HG03469 (cell line): ENCODE measurements around the gene B3GALT6.

ENCODE experiments used
- ATAC-seq: cut with Tn5 transposase; IDR thresholded peaks from one replicate; pipeline ENCODE4 v1.9.1; 2021; ENCODE audit warnings: mild to moderate bottlenecking, moderate library complexity, moderate number of reproducible peaks; ENCODE audit not compliant: unreplicated experiment

The B3GALT6 gene

DNA sequence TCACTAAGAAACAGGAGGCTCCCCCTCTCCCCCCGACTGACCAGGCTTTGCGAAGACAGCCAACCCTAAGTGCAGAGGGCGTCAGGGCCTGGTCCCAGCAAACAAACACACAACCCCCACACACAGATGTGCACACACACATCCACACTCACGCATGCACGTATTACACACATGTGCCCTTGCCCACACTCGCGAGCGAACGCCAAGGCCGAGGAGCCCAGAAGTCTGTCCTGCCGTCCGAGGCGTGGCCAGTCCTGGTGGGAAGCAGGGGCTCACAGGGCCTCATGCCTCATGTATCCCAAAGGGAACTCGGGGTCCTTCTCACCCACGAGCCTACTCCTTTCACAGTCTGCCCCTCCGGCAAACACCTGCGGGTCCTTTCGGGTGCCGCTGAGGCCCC is 2.3 kb upstream of the B3GALT6 start:
- ATAC-seq, result no peak

DNA sequence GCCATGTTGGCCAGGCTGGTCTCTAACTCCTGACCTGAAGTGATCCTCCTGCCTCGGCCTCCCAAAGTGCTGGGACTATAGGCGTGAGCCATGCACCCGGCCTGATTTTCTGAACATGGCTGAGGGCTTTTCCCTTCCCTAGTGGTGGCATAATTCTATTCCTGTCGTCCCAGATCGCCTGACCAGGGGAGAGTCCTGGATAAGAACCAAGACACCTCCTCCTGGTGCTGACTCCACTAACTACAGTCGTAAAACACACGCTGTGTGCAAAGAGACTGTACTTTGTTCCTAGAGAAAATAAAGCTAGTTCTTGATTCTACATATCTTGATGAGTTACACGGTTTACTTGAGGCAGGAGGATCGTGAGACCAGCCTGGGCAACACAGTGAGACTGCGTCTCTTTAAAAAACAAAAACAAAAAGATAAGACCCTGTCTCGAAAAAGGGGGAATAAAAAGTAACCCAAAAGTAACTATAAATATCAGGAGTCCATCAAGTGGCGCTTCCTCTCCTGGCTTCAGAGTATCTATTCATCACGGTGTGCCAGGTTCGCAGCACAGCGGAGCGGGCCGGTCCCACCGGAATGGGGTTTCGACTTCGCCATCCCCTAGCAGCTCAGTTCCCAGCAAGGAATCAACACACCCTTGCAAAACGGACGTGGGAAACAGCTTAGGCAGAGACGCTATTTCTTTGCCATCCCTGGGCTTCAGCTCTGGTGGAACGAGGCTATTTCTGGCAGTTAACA is 1.2 kb upstream of the B3GALT6 start:
- ATAC-seq, result no peak

DNA sequence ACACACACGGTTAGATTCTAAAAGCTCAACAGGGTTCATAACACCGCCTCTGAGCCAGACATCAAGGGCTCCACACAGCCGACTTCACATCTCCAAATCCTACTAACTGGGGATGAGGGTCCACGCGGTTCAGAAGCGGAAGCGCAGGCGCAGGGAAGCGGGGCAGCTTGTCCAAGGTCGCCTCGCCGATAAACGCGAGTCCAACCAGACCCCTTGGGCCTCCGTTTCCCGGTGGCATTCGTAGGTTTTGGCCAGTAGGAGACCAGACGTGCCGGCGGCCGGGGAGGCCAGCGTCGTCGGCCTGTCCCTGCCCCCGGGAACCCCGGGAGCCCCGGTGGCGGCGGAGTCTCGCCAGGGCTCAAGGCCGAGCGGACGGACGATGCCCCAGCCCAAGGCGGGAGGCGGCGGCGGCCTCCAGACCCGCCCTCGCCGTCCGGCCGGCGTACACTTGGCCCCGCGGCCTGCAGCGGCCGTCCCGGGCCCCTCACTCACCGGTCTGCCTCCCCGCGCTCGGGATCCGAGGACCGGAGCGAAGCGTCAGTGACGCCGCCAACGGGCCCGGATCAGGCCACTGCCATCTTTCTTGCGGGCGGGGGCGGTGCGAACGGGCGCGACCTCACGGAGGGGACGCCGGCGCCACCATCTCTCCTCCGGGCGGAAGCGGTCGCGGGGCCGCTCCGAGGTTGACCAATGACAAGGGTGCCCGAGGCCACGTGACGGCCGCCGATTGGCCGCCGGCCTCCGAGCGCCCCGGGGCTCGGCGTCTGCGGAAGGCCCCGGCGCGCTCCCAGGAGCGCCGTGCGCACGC is 433 bp upstream of the B3GALT6 start, which contains the start of gene SDF4:
Gene SDF4 (minus strand): TSS at position 602 of the 808 bp plus-strand sequence. CDS start 3,229 bp downstream, outside the sequence.
- ATAC-seq, result peak; percentile 83

DNA sequence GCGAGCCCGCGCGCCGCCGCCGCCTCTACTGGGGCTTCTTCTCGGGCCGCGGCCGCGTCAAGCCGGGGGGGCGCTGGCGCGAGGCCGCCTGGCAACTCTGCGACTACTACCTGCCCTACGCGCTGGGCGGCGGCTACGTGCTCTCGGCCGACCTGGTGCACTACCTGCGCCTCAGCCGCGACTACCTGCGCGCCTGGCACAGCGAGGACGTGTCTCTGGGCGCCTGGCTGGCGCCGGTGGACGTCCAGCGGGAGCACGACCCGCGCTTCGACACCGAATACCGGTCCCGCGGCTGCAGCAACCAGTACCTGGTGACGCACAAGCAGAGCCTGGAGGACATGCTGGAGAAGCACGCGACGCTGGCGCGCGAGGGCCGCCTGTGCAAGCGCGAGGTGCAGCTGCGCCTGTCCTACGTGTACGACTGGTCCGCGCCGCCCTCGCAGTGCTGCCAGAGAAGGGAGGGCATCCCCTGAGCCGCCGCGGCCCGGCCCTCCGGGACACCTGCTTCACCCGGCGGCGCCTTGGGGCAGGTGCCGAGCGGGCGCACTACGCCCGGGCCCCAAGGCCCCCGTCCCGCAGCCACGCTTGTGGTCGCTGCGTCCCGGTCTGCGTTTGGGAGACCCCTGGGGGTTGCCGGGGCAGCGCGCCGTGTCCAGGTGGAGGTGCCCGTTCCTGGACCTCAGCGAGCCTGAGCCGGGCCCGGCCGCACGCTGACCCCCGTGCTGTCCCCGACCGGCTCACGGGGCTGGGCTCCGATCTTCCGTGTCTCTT is 944 bp downstream of the B3GALT6 start:
- no peak for ATAC-seq

DNA sequence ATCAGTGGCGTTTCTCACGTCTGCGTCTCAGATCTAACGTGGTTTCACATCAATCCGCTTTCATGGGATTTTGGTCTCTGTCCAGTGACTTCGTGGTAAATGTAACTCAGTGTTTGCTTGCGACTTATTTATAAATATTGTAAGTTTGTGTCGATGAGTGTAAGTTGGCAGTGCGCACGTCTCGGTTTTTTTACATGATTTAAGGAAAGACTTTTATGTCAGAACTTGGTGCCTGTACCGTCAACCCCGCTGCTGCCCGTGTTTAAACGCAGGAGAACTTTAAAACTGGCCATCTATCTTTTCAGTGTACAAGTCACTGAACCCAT is 1.5 kb downstream of the B3GALT6 start:
- ATAC-seq, result no peak

DNA sequence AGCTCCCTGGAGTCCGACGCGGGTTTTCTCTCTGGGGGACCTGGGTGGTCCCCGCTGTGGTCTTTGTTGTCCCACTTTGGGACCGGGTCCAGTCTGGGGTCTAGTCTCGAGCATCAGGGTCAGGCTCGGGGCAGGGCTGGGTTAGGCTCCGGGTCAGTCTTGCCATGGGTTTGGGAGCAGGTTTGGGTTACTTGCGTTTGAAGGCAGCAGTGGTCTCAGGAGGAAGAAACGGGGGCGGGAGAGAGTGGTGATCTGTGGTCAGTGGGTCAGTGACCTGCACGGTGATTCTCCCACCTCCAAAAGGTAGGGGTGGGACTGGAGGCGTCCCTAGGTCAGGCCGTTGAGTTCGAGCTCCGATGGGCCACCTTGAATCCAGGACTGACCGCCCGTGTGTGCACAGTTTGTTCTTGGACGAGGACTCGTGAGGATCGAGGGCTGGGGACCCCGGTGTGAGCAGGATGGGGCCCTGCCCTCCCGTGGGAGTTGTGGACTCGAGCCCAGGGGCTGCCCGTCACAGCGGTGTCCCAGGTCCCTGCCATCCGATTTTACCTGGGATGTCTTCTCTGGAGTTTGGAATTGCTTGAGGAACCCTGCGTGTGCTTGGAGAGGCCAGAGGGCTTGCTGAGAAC is 2.3 kb downstream of the B3GALT6 start:
- ATAC-seq, result no peak

DNA sequence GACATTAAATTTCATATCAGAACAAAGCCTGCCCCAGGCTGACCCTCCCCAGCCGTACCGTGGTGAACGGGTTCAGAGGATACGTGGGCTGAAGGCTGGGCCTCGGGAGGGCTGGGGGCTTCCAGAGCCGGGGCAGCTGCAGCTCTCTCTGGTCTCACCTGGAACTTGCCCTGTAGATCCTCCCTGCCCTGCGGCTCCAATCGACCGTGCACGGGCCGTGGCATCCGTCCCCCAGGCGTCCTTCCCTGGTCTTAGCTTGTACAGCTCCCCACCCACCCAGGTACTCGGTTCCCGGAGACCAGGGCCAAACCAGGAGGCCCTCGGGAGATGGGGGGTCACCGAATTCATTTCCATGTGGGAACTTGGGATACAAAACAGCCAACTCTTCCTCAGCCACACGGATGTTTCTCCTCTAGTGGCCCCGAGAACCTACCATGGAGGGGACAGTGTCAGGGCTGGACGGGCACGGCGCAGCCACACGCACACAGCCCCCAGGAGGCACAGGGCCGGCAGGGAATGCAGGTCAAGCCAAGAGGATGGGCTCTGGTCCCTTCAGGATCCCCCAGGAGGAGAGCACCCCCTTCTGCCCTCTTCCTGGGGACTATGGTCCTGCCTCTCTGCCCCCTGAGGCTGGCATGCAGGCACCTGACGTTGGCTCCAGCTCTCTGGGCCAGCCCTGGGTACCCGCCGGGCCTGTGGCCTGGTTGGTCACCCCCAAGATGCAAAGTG is 3.1 kb downstream of the B3GALT6 start:
- ATAC-seq, result no peak

DNA sequence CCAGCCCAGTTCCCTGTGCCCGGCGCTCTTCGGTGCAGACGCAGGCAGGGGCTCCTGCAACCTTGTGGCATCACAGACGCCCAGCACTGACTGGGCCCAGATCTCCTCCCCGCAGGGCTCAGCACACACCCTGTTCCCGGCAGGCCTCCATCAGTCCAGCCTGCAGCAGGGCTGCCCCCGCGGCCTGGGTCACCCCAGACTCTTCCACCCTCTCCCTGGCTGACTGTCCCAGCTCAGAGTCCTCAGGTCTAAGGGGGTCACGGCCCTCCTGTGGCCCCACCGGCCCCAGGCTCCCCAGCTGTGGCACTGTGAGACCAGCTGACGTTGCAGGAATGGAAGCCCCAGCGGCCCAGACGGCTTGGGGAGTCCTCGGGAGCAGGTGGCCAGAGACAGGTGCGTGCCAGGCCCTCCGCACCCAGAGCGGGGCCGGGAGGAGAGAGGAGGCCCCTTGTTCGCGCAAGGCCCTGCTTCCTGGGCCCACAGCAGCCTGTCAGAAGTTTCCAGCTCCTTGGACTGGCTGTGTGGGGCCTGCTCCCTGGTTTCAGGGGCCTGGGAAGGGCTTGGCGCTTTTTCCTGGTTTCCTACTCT is 4.2 kb downstream of the B3GALT6 start:
- ATAC-seq, result no peak

DNA sequence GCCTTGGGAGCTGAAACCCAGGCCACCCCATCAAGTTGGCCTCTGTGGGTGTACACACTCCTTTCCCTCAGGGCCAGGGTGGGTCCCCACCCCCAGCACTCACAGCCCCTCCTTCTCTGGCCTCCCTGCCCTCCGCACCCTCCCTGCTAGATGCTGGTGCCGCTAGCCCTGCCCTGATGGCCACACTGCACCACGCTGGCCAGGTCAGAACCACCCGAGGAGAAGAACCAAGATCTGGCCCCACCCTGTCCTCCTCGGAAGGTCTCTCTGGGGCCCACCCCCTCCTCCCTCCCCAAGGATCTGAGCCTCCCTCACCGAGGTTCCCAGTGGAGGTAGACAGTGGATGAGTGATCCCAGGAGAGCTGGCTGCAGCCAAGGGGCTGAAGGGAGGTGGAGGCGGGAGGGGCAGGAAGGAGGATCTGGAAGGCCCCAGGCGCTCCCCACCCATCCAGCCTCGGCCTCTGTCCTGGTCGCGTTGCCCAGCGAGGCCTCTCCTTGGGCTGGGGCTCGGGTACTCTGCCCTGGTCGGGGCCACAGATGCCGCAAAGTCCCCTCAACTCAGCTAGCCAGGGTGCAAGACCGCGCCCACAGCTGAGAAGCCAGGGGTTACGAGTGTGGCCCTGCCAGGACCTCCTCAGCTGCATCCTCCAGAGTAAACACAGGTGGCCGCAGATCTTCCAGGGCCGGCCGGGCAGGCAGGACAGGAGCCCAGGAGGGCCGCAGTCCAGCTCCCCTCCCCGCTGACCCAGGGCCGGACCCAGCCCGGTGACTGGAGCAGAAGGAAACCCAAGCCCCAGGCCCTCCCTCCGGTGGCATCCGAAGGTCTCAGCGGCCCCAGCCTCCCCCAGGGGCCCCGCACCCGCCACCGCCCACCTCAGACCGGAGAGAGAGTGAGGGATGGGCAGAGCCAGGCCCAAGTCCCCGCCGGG is 5.2 kb downstream of the B3GALT6 start:
- no peak for ATAC-seq

DNA sequence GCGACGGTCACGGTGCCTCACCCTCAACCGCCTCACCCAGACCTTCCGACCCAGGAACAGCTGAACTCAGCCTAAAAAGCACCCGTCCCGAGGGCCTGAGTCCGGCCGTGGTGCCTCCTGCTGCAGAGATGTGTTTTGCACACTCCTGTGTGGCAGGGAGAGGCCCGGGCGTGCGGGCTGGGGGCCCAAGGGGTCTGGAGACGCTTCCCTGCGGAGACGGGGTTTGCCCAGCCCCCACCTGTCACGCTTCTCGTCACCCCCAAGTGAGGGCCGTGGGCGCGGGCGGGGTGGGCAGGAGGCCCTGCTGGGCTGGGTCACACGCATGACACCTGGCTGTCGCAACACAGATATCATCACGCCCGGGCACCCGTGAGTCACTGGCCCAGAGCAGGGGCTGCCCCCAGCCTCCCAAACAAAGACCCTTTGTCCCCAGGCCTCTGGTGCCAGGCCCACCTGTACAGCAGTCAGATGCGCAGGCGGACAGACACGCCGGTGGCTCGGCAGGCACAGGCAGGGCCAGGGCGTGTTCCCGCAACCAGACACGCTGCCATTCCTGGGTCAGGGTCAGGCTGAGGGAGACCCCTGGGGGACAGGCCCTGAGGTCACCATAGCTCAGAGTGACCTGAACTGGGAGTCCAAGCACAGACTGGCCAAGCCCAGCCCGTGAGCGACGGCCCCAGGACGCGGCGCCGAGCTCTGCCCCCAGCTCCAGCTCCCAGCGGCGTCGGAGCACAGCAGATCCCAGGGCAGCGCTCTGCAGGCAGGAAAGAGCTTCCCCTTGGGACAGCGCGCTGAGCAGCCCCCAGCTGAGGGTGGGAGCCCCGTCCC is 6.1 kb downstream of the B3GALT6 start:
- ATAC-seq, result no peak

DNA sequence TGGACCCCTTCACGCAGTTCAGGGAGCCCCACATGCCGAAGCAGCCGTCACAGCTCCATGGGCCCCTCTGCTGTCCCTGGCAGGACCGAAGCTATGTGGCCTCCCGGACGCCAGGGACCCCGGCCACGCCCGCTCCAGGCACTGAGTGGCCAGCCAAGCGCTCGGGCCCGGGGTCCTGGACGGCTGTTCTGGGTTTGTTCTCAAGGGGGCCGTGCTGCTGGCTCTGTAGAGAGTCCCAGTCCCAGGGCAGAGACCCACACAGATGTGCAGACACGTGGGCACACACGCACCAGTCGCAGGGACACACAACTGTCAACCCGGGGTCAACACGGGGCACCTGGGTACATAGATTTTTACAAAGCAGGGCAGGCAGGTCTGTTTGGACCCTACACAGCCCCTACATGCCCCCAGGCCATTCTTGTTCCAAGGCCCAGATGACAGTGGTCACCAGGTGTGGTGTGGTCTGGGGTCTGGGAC is 6.7 kb downstream of the B3GALT6 start:
- no peak for ATAC-seq

DNA sequence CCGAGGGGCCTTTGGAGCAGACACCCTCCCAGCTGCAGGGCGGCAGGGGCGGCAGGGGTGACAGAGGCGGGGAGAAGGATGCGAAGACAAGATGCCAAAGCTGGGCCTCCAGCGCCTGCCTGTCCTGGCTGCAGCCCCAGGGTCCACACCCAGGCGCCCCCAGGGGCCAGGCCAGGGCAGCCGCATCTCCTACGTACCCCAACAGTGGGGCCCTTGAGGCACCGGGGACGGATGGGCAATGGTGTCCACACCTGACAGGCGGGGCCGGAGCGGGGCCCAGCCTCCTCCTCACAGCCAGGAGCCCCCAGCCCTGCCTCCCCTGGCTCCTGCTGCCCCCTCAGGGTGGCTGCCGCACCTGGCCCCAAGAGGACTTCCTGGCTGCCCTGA is 7.2 kb downstream of the B3GALT6 start:
- ATAC-seq, result no peak

DNA sequence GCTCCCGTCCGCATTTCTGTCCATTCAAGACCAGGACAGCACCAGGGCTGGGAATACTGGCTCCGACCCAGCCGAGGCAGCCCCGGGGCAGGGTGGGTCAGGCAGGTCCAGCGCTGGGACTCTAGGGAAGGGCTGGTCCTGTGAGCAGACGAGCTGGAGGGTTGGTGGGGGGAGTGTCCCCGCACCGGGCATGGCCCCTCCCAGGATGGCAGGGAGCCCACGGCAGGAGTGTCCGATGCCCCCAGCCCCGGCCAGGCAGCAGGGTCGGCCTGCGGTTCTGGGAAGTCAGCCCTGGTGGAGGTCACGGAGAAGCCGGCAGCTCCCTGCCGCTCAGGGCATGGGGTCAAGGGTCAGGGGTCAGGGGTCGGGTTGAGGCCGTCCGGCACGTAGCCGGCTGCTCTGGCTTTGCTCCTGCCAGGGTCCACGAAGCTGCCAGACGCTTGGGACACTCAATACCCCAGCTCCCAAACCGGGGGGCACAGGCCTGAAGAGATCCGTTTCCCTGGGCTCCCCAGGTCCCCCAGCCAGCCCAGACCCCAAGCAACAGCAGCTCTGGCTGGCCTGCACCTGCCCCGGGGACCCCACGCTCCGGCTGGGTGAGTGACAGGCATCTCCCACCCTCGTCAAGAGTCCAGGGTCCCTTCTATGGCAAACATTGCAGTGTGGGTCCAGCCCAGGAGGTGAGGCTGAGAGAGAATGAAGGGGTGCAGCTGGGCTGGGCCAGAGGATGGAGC is 7.7 kb downstream of the B3GALT6 start:
- ATAC-seq, result no peak

DNA sequence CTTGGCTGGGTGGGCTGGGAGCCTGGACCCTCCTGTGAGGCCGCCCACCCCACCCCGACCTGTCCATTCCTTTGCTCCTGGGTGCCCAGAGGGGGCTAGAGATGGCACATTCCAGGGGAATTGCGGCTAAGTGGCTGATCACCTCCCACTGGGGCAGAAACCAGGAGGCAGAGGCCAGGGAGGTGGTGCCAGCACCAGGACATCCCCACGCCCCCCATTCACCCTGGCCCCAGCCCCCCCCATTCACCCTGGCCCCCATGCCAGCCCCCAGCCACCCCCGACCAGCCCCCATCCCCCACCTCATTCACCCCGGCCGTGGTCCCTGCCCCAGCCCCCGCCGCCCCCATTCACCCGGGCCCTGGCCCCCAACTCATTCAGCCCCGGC is 8.3 kb downstream of the B3GALT6 start:
- no peak for ATAC-seq

DNA sequence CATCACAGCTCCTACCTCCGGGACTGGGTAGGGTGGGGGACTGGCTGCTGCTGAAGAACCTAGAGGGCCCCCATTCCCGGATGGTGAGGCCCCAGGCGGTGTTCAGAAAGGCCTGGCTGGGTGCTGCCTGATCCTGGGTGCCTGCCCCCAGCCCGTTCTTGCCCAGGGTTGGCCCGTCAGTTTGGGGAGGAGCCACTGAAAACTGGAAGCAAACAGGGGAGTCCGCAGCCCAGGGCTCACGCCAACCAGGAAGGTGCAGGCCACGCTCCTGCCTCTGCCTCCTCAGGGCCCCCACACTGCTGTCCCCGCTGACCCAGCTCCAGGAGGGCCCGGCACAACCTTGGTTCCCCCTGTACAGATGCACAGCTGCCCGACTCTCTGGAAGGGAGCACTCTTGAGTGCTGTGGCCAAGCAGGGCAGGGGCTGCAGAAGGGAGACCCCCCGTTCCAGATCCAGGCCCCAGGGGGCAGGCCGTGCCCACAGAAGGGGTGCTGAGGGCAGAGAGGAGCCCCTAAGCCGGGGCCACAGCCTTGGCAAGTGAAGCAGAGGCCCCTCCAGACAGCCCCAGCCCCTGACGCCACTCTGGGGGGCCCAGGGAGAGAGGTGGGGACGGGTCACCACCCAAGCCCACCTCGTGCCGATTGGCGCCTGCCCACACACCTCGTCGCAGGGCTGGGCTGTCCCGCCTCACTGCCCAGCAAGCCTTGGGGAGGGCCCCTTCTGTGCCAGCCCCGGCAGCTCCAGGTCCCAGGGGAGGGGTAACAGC is 9.0 kb downstream of the B3GALT6 start:
- no peak for ATAC-seq

DNA sequence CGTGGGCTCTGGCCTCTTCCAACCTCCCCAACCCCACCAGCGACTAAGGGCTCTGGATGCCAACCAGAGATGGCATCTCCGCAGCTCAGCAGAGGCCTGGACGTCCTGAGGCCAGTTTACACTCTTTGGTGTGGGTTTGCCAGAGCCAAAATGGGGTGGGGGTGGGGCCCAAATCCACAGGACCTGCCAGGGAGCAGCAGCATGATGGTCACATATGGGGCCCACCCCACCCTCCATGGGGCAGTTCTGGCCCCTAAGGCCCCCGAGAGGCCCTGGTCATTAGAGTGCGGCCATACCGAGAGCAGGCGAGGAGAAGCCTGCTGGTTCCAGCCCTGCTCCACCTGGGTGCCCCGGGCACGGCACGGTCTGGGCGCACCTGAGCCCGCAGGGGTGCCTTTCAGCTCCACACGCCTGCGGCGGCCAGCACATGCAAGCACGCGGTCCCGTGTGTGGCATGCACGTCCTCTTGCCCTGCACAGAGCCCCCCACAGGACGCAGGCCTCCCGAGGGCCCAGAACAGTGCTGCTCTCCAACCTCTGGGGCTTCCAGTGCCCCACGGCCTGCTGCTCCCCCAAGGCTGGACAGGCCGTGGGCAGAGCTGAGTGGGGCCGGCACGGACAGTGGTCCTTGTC is 9.7 kb downstream of the B3GALT6 start:
- no peak for ATAC-seq
